HG03469 (cell line): Measurements from ENCODE around the gene N4BP2L1.
A peak's percentile ranks its signal among the peaks of the same experiment; 100 is the strongest.

Experiments
- ATAC-seq: cut with Tn5 transposase; IDR thresholded peaks from one replicate; pipeline ENCODE4 v1.9.1; 2021; ENCODE audit warnings: mild to moderate bottlenecking, moderate library complexity, moderate number of reproducible peaks; ENCODE audit not compliant: unreplicated experiment

The N4BP2L1 gene

GRCh38 chr13:32432856-32433255 is 4.9 kb upstream of the N4BP2L1 start:
- no peak for ATAC-seq

GRCh38 chr13:32431361-32431760 is 3.4 kb upstream of the N4BP2L1 start:
- no peak for ATAC-seq

GRCh38 chr13:32430018-32430747 is 2.3 kb upstream of the N4BP2L1 start:
- no peak for ATAC-seq

- ATAC-seq: no peak
Observed at GRCh38 chr13:32429433-32429909, 1.5 kb upstream of the N4BP2L1 start.

- no peak for ATAC-seq
Observed at GRCh38 chr13:32428581-32429432, 877 bp upstream of the N4BP2L1 start.

GRCh38 chr13:32426990-32427851 is 709 bp downstream of the N4BP2L1 start:
- peak; percentile 1 for ATAC-seq

- peak; percentile 39 for ATAC-seq
Observed at GRCh38 chr13:32426191-32426989, 1.5 kb downstream of the N4BP2L1 start.

- no peak for ATAC-seq
Observed at GRCh38 chr13:32425158-32425557, 2.8 kb downstream of the N4BP2L1 start.

GRCh38 chr13:32423592-32423991 is 4.3 kb downstream of the N4BP2L1 start:
- no peak for ATAC-seq

- ATAC-seq: no peak
Observed at GRCh38 chr13:32419862-32420261, 8.1 kb downstream of the N4BP2L1 start.

- no peak for ATAC-seq
Observed at GRCh38 chr13:32417995-32418394, 9.9 kb downstream of the N4BP2L1 start.

GRCh38 chr13:32415019-32415418 is 12.9 kb downstream of the N4BP2L1 start:
- ATAC-seq: no peak

- ATAC-seq: no peak
Observed at GRCh38 chr13:32414580-32414979, 13.3 kb downstream of the N4BP2L1 start.

GRCh38 chr13:32413284-32413683 is 14.6 kb downstream of the N4BP2L1 start:
- ATAC-seq: no peak

- ATAC-seq: no peak
Observed at GRCh38 chr13:32409561-32410421, 18.1 kb downstream of the N4BP2L1 start.

GRCh38 chr13:32409001-32409313 is 19.0 kb downstream of the N4BP2L1 start:
- ATAC-seq: no peak

- no peak for ATAC-seq
Observed at GRCh38 chr13:32408296-32409000, 19.5 kb downstream of the N4BP2L1 start.

GRCh38 chr13:32407854-32408253 is 20.1 kb downstream of the N4BP2L1 start:
- ATAC-seq: peak; percentile 65

GRCh38 chr13:32403108-32403507 is 24.8 kb downstream of the N4BP2L1 start:
- ATAC-seq: no peak
